HepG2 (cell line): Measurements from ENCODE around the gene FAM171A2. TPM values are rescaled to one million over a fixed set of nuclear protein-coding genes. Genes with fewer than 3 reads are reported as not detected.

ENCODE experiments used
- ATF7-NPFF ChIP-seq: sonication (generic); formaldehyde crosslinking; IDR thresholded peaks from 2 replicates; pipeline ENCODE4 v1.8.1; 2023; ENCODE audit warnings: mild to moderate bottlenecking, low read depth, missing genetic modification reagents, moderate library complexity
- EHMT2 ChIP-seq: fragments of 200-600 bp; sonication (generic); IDR thresholded peaks from 2 replicates; pipeline ENCODE4 v1.7.0; 2017; ENCODE audit warnings: antibody characterized with exemption, low read depth, low read length, borderline replicate concordance
- KDM3A ChIP-seq: IDR thresholded peaks from 2 replicates; pipeline ENCODE4 v1.6.1; 2018; ENCODE audit warnings: low read depth, missing compliant biosample characterization
- MAZ ChIP-seq, 2 experiments: sonication (generic) in 1 of 2; formaldehyde crosslinking in 1 of 2; IDR thresholded peaks; 2 replicates each; pipeline versions ENCODE4 v1.5.0 to v1.6.1; 2012 to 2020; ENCODE audit warnings: low read depth in 2 of 2, mild to moderate bottlenecking in 2 of 2, borderline replicate concordance in 1 of 2, improper control_type of control experiment in 1 of 2, low read length in 1 of 2, missing genetic modification reagents in 1 of 2, moderate library complexity in 1 of 2
- MED13 ChIP-seq: sonication (generic); formaldehyde crosslinking; IDR thresholded peaks from 2 replicates; pipeline ENCODE4 v1.5.0; 2020; ENCODE audit warnings: missing genetic modification reagents
- MED8 ChIP-seq: sonication (generic); formaldehyde crosslinking; IDR thresholded peaks from 2 replicates; pipeline ENCODE4 v1.8.1; 2023; ENCODE audit warnings: mild to moderate bottlenecking, missing genetic modification reagents; ENCODE audit not compliant: insufficient replicate concordance
- MEIS2 ChIP-seq: sonication (generic); formaldehyde crosslinking; IDR thresholded peaks from 2 replicates; pipeline ENCODE4 v1.9.0; 2021; ENCODE audit warnings: mild to moderate bottlenecking, missing genetic modification reagents
- MXD4 ChIP-seq: IDR thresholded peaks from 2 replicates; pipeline ENCODE4 v1.6.1; 2016; ENCODE audit warnings: mild to moderate bottlenecking, missing biosample characterization, missing genetic modification reagents
- NR2F6 ChIP-seq, 2 experiments: IDR thresholded peaks; 2 replicates each; pipeline ENCODE4 v1.6.1; 2016; ENCODE audit warnings: antibody characterized with exemption in 1 of 2, mild to moderate bottlenecking in 1 of 2
- PATZ1 ChIP-seq: sonication (generic); formaldehyde crosslinking; IDR thresholded peaks from 2 replicates; pipeline ENCODE4 v1.4.0; 2020; ENCODE audit warnings: missing genetic modification reagents
- PPARG ChIP-seq: conservative IDR thresholded peaks from 2 replicates; pipeline ENCODE4 v1.6.1; 2016; ENCODE audit warnings: missing biosample characterization, missing genetic modification reagents
- SAP130 ChIP-seq: IDR thresholded peaks from 2 replicates; pipeline ENCODE4 v1.6.1; 2016; ENCODE audit warnings: low read depth
- SIN3A ChIP-seq: IDR thresholded peaks from 2 replicates; pipeline ENCODE4 v1.6.1; 2011; ENCODE audit warnings: low read depth, mild to moderate bottlenecking, control low read depth, low read length, borderline replicate concordance
- TMF1 ChIP-seq: sonication (generic); formaldehyde crosslinking; IDR thresholded peaks from 2 replicates; pipeline ENCODE4 v1.8.1; 2022; ENCODE audit warnings: low read depth, missing genetic modification reagents
- YEATS4 ChIP-seq: sonication (generic); formaldehyde crosslinking; IDR thresholded peaks from 2 replicates; pipeline ENCODE4 v1.4.0; 2020; ENCODE audit warnings: missing genetic modification reagents, borderline replicate concordance
- ZBTB8A ChIP-seq: sonication (generic); formaldehyde crosslinking; IDR thresholded peaks from 2 replicates; pipeline ENCODE4 v1.4.0; 2020; ENCODE audit warnings: mild to moderate bottlenecking, low read depth, missing genetic modification reagents, borderline replicate concordance
- ZC3H13 ChIP-seq: sonication (generic); formaldehyde crosslinking; IDR thresholded peaks from 2 replicates; pipeline ENCODE4 v1.8.1; 2023; ENCODE audit warnings: mild to moderate bottlenecking, missing genetic modification reagents, moderate library complexity
- ZFY ChIP-seq: sonication (generic); formaldehyde crosslinking; IDR thresholded peaks from 2 replicates; pipeline ENCODE4 v1.4.0; 2020; ENCODE audit warnings: missing genetic modification reagents
- ZNF317 ChIP-seq: sonication (generic); formaldehyde crosslinking; IDR thresholded peaks from 2 replicates; pipeline ENCODE4 v1.5.0; 2020; ENCODE audit warnings: mild to moderate bottlenecking, missing genetic modification reagents
- ZNF441 ChIP-seq: sonication (generic); formaldehyde crosslinking; IDR thresholded peaks from 2 replicates; pipeline ENCODE4 v1.7.0; 2021; ENCODE audit warnings: missing genetic modification reagents, borderline replicate concordance
- ZNF557 ChIP-seq: sonication (generic); formaldehyde crosslinking; IDR thresholded peaks from 2 replicates; pipeline ENCODE4 v1.4.0; 2020; ENCODE audit warnings: missing genetic modification reagents
- ZNF605 ChIP-seq: sonication (generic); formaldehyde crosslinking; IDR thresholded peaks from 2 replicates; pipeline ENCODE4 v1.8.0; 2022; ENCODE audit warnings: mild to moderate bottlenecking, missing genetic modification reagents
- ZSCAN20 ChIP-seq: sonication (generic); formaldehyde crosslinking; IDR thresholded peaks from 2 replicates; pipeline ENCODE4 v1.4.0; 2020; ENCODE audit warnings: missing genetic modification reagents, mild to moderate bottlenecking, borderline replicate concordance
- polyA plus RNA-seq, 8 experiments: library from polyadenylated mRNA; depleted of rRNA in 3 of 8; stranded (reverse) in 7 of 8; unstranded in 1 of 8; fragments of >200 nt; fragmentation: Illumina TruSeq in 4 of 8; extraction: Trizol in 4 of 8; gene quantifications; 2 replicates each; pipeline versions ENCODE4 v1.2.1 to v1.2.3, GENCODE V29; 2011 to 2016; ENCODE audit warnings: low read depth in 4 of 8, missing spikeins in 1 of 8, mixed read lengths in 1 of 8; ENCODE audit not compliant: insufficient read depth in 1 of 8
- total RNA-seq, 5 experiments: library from RNA; depleted of rRNA; stranded (reverse); fragments of >200 nt; fragmentation: Illumina TruSeq; extraction: Trizol; gene quantifications; 2 replicates each; pipeline ENCODE4 v1.2.3, GENCODE V29; 2016; ENCODE audit warnings: low read depth in 1 of 5
- TF ChIP-seq, protein P1 (sequence below): sonication (generic); formaldehyde crosslinking; IDR thresholded peaks from 2 replicates; pipeline ENCODE4 v1.4.0; 2020; ENCODE audit warnings: missing genetic modification reagents
- TF ChIP-seq, protein P2 (sequence below): IDR thresholded peaks from 2 replicates; pipeline ENCODE4 v1.6.1; 2016; ENCODE audit warnings: low read depth, borderline replicate concordance
- TF ChIP-seq, protein P3 (sequence below): sonication (generic); formaldehyde crosslinking; IDR thresholded peaks from 2 replicates; pipeline ENCODE4 v1.8.0; 2022; ENCODE audit warnings: mild to moderate bottlenecking, missing genetic modification reagents, moderate library complexity
- TF ChIP-seq, protein P4 (sequence below): sonication (generic); formaldehyde crosslinking; IDR thresholded peaks from 2 replicates; pipeline ENCODE4 v1.5.0; 2020; ENCODE audit warnings: missing genetic modification reagents

Gene FAM171A2
- total and polyA plus RNA-seq, 2 of the 13 experiments (the other 11 are each of a cell fraction or from before 2014, with no cell fraction given), result 1.8 to 3.6 TPM

DNA sequence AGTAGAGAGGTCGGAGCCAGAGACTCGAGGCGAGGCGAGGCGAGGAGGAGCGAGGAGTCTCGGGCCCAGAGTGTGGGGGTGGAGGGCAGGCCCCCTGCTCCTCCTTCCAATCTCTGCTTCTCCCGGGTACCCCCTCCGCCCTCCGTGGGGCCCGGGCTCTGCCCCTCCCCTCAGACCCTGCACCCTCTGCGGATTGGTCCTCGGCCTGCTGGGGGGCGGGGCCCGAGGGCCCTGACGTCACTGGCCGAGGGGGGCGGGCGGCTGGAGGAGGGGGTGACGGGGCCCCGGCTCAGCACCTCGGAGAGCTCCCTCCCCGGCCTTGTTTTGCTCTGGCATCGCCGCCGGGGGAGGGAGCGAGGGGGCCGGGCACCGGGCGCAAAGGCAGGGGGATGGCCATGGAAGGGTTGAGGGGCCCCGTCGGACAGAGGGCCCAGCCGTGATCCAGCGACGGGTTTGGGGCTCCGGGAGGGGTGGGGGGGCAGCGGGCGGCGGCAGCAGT lies 55.3 kb downstream of the FAM171A2 start, which contains the start of gene RUNDC3A (continued):
- TF ChIP-seq, protein P1, sequence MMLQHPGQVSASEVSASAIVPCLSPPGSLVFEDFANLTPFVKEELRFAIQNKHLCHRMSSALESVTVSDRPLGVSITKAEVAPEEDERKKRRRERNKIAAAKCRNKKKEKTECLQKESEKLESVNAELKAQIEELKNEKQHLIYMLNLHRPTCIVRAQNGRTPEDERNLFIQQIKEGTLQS (CRISPR knock-in tag), result 0 out of 2 replicates have a peak, but pooled peaks have one; percentile 36
- TF ChIP-seq ZC3H13 (CRISPR knock-in tag), result 0 out of 2 replicates have a peak, but pooled peaks have one; percentile 64
- 0 out of 2 replicates have a peak, but pooled peaks have one; percentile 65 for TF ChIP-seq TMF1 (CRISPR knock-in tag)
- TF ChIP-seq KDM3A (CRISPR knock-in tag), result peak; percentile 82; the same call in 1 of the 2 replicates
- 0 out of 2 replicates have a peak, but pooled peaks have one; percentile 27 for TF ChIP-seq PPARG (CRISPR knock-in tag)
- TF ChIP-seq ZSCAN20, result peak; percentile 97
- TF ChIP-seq ZFY (CRISPR knock-in tag), result peak; percentile 48
- TF ChIP-seq MED13, result peak; percentile 87
- TF ChIP-seq ZNF605 (CRISPR knock-in tag), result peak; percentile 72; the same call in 1 of the 2 replicates
- peak; percentile 91 for TF ChIP-seq SAP130 (CRISPR knock-in tag)
- no peak for TF ChIP-seq MED8
- TF ChIP-seq, protein P2, sequence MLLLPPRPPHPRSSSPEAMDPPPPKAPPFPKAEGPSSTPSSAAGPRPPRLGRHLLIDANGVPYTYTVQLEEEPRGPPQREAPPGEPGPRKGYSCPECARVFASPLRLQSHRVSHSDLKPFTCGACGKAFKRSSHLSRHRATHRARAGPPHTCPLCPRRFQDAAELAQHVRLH (CRISPR knock-in tag), result peak; percentile 91
- TF ChIP-seq, protein P3, sequence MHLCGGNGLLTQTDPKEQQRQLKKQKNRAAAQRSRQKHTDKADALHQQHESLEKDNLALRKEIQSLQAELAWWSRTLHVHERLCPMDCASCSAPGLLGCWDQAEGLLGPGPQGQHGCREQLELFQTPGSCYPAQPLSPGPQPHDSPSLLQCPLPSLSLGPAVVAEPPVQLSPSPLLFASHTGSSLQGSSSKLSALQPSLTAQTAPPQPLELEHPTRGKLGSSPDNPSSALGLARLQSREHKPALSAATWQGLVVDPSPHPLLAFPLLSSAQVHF, result peak; percentile 89
- TF ChIP-seq ZNF557 (CRISPR knock-in tag), result 0 out of 2 replicates have a peak, but pooled peaks have one; percentile 60
- TF ChIP-seq MEIS2 (CRISPR knock-in tag), result peak; percentile 97
- peak; percentile 91; the same call in 1 of the 2 replicates for TF ChIP-seq EHMT2
- TF ChIP-seq SIN3A, result peak; percentile 88; the same call in 1 of the 2 replicates
- TF ChIP-seq MAZ (IDR thresholded peaks at IDR 0.05; ENCODE audit: borderline replicate concordance, low read depth, low read length), result peak; percentile 98
- TF ChIP-seq MAZ (CRISPR knock-in tag; IDR thresholded peaks at IDR 0.05; ENCODE audit: low read depth), result peak; percentile 87
- TF ChIP-seq ATF7-NPFF, result peak; percentile 70; the same call in 1 of the 2 replicates
- TF ChIP-seq, protein P4, sequence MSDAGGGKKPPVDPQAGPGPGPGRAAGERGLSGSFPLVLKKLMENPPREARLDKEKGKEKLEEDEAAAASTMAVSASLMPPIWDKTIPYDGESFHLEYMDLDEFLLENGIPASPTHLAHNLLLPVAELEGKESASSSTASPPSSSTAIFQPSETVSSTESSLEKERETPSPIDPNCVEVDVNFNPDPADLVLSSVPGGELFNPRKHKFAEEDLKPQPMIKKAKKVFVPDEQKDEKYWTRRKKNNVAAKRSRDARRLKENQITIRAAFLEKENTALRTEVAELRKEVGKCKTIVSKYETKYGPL (CRISPR knock-in tag), result 0 out of 2 replicates have a peak, but pooled peaks have one; percentile 40
- TF ChIP-seq ZNF317 (CRISPR knock-in tag), result peak; percentile 62; the same call in 1 of the 2 replicates
- peak; percentile 79; the same call in 1 of the 2 replicates for TF ChIP-seq ZNF441
- TF ChIP-seq NR2F6 (IDR thresholded peaks at IDR 0.05), result no peak
- TF ChIP-seq NR2F6 (CRISPR knock-in tag; IDR thresholded peaks at IDR 0.05), result peak; percentile 36; the same call in 1 of the 2 replicates
- TF ChIP-seq PATZ1, result peak; percentile 87
- TF ChIP-seq ZBTB8A (CRISPR knock-in tag), result no peak
- peak; percentile 82 for TF ChIP-seq MXD4
- peak; percentile 45; the same call in 1 of the 2 replicates for TF ChIP-seq YEATS4 (CRISPR knock-in tag)
